HuH-7.5 (cell line): Measurements from ENCODE around the gene TTC7B.

Source experiments
- DNase-seq: peaks from one replicate; pipeline ENCODE4 v3.0.0; 2011; ENCODE audit warnings: low spot score

Gene TTC7B

GRCh38 chr14:90674716-90675115 is 141.5 kb downstream of the TTC7B start:
- DNase-seq, result no peak

DNA sequence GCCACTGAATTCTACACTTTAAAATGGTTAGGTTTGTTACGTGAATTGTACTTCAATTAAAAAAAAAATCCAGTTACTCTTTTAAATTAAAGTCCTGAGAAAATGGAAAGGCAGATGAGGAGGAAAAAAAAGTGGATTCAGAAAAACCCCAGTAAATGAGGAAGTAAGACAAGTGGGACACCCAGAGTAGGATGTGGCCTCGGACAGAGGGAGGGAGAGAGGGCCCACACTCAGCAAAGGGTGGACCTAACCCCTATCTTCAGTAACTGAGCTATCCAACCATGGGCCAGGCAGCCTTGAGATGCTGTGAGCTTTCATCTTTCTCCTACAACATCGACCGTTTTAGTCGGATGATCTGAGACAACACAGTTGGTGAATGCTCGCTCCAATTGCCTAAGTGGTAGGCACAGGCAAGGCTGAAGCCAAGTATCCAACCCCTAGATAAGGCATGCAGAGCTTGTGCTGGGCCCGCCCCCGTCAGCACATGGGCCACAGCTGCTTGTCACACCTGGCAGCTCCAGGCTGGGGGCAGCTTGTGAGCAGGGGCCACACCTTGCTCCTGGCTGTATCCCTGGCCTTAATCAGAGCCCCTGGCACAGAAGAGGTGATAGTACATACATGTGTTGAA is 142.1 kb downstream of the TTC7B start:
- no peak for DNase-seq

DNA sequence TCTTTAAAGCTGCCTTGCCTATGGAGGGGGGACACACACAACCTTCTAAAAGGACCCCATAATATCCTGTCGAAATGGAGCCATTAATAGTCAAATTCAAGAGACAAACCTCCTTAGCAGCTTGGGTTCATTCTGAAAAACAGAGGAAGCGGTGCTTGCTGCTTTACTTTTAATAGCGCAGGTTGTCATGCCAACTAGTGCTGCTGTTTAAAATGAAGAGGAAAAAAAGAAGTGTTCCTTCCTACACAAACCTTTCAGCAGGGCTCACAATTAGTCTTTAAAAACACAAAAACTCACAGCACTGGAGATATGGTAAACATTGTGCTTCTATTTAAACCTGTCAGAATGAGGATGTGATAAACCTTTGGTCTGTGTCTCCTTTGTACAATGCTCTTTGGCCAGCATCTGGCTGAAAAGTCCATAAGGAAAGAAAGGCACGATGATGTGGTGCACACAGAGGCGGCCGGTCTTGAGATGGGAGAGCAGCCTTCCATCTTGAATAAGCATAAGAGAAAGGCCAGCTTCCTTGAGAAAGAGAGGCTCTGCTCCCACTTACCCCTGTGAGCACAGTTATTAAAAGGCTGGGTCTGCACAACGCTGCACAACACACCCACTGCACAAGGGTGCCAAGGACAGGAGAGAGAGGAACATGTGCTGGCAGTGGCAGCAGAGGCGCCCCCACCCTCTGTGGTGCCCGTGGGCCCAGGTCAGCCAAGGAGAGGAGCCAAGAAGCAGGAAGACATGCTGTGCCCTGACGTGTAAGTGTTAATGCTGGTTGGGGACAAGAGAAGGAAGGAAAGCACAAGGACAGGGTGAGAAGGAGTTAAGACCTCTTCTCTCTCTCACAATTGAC is 144.6 kb downstream of the TTC7B start:
- DNase-seq, result no peak

DNA sequence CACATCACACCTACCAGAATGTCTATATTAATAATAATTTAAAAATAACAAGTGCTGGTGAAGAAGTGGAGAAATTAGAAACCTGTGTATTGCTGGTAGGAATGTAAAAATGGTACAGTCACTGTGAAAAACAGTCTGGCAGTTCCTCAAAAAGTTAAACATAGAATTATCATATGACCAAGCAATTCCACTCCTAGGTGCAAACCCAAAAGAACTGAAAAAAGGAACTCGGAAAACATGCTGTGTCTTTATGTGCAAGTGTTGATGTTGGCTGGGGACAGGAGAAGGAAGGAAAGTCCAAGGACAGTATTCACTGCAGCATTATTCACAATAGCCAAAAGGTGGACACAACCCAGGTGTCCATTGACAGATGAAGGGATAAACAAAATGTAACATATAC is 146.5 kb downstream of the TTC7B start:
- DNase-seq, result no peak

DNA sequence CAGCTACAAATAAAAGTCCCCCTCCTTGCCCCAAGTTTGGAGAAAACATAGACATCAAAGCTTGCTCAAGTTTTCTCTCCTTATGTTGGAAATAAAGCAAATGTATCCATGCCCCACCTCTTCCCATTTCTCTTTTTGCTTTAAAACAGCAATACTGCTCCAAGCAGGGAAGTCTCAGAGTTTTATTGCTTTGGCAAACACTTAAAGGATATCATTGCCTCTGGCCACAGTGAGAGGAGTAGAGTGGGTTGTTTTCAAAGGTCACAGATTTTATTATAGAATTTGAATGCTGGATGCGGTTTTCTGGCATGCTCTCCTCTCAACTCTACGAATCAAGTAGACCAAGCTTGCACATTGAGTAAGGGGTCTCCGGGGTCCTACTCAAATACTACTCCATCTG is 149.7 kb downstream of the TTC7B start:
- DNase-seq, result no peak

DNA sequence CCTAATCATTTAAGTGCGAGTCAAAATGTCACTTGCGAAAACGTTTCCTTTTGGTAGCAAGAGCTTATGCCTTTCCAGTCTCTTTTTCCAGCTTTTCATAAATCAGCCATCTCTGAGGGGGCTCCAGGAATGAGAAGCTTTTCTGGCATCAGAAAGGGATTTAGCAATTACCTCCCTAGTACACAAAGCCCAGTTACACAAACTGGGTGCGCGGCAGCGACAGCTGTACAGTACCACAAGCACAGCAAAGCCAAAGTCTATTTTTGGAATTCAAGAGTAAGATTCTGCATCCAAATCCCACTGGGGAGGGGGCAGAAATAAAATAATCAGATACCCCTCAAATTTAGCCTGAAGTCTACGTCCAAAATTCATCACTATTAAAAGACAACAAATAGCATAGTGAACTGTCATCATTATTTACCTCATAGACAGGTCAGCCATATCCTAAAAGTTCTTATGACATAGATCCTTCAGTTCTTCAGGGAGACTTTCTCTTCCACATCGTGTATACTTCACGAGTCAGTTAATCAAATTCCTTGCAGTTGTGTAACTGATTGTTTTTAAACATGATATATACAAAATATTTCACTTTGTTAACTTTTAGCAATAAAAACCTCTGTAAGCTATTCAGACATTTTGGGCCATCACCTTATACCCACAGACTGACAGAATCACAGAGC is 150.8 kb downstream of the TTC7B start:
- DNase-seq, result no peak

DNA sequence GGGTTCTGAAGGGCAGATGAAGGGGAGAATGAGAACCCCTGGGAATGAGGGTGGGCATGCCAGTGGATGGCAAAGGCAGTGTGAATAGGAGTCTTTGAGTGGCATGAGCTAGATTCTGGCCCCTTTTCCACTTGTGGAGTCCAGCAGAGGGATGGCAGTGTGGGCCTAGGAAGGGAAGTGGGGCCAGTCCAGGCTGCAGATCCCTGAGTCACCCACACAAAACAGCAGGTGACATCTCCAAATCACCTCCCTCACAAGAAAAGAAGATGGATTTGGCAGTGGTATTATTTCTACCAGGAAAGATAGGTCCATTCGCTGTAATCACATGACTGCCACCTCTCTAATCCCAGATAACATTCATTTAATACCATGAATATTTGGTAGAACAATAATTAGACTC is 151.3 kb downstream of the TTC7B start:
- DNase-seq, result no peak

- DNase-seq, result no peak
Measured at GRCh38 chr14:90663680-90664079, 152.6 kb downstream of the TTC7B start.

DNA sequence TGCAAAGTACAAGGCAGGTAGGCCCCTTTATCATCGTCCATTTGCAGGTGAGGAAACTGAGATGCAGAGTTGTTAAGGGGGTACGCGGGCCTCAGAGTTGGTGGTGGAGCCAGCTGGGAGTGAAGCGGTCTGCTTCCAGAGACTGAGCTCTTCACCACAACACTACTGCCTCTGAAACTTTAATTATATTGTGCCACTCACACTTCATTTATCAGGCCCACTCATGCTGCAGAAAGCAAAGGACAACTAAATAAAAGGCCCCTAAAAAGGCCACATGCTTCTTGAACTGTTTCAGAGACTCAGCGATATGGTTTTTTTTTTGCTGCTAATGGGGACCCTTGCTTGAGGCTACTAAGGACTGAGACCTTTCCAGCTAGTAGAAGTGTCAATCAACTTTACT is 153.1 kb downstream of the TTC7B start:
- no peak for DNase-seq

GRCh38 chr14:90661866-90662265 is 154.4 kb downstream of the TTC7B start:
- no peak for DNase-seq

DNA sequence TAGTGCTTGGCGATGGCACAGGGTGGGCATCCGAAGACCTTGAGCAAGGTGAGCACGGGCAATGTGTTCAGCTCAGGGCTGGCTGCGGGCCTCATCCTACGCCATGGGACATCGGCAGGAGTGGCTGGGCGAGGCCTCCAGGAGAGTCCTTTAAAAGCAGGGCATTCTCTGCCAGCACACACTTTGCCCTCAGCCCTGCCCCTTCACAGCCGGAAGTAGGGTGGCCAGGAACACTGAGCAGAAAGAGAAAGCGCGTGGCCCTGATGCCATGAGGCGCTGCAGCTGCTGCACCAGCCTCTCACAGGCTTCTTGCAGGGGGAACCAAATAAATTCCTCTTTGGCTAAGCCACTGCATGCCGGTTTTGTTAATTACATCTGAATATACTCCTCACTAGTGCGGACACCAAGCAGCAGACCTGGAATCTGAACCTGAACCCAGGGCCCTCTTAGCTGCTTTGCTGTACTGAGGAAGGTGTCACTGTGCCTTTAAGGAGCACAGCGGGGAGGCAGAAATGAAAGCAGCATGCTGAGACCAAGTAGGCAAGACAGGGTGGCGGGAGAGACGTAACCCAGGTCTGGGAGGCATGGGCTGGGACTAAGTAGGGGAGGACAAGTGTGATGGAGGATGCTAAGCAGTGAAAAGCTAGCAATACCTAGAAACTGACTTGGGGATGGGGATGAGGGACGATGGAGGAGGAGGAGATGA is 155.2 kb downstream of the TTC7B start:
- DNase-seq, result no peak

DNA sequence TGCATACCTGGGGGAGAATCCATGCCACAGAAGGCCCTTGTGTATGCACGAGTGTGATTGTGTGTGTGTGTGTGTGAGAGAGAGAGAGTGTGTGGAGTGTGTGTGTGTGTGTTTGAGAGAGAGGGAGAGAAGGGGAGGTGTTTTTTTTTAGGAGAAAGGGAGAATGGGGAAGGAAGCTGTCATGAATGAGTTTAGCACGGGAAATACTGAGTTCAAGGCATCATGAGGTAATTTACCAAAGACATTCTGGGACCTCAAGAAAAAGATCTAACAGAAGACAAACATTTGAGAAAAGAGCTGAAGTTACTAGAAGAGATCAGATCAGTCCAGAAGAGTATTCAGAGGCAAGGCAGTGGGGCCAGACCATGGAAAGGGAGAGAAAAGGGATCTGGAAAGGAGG is 157.1 kb downstream of the TTC7B start:
- DNase-seq, result no peak

- no peak for DNase-seq
Measured at GRCh38 chr14:90658541-90658967, 157.7 kb downstream of the TTC7B start.

- DNase-seq, result no peak
Measured at GRCh38 chr14:90656973-90657372, 159.3 kb downstream of the TTC7B start.

- DNase-seq, result no peak
Measured at GRCh38 chr14:90655829-90656228, 160.4 kb downstream of the TTC7B start.

DNA sequence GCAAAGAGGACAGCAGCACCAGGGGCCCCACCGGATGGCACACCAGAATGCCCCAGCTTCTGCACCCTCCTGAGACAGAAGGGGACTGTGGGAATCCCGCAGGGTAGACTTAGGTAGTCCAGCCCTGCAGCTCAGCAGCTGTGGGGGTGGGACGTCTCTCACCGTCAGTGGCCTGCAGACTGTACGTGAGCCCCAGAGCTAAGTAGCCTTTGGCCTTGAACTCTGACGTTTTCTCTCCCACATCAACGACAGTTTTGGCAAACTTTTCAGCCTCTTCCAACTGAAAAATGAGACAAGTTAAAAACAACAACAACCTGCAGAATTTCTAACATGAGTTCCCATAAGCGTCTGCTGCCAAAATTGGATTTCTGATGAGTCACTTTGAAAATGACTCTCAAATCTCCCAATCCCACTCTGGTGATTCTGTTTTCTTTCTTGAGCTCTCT is 161.4 kb downstream of the TTC7B start:
- no peak for DNase-seq

DNA sequence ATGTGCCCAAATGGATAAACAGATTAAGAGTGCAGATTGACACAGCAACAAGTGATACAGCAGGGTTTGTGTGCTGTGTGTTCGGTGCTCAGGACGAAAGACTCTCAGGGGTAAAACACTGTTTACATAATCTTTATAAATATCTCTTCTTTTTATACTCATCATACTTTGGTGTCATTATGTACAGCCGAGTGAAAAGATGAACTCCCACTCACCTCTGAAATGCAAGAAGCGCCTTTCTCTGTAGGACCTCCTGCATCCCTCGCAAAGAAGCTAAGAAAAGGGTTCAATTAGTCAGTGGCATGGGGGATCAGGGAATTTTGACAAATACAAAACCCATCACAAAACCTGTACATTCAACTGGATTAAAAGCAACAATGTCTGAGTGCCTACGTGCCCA is 163.6 kb downstream of the TTC7B start:
- DNase-seq, result no peak

GRCh38 chr14:90651976-90652560 is 164.2 kb downstream of the TTC7B start:
- DNase-seq, result no peak

- DNase-seq, result no peak
Measured at GRCh38 chr14:90651271-90651804, 164.9 kb downstream of the TTC7B start.

GRCh38 chr14:90649557-90650135 is 166.6 kb downstream of the TTC7B start:
- no peak for DNase-seq

DNA sequence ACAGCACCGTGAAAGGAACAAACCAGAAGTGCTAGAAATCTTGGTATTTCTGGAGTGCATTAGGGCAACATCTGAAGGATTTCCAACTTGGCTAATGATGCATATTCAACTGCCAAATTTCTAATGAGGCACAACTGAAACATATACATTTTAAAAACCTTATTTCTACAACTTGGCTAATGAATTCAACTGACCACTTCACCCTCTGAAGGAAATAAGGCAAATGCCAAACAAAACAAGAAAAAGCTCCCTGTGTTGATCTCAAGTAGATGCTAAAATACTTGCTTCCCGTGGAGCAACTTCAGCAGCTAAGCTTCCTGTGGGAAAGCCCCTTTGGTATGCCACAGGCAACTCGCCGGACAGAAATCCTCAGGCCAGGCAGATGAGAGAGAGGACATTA is 167.1 kb downstream of the TTC7B start:
- DNase-seq, result no peak
